AG10803 (cell line): ENCODE measurements around the gene CMTM8.

Experiments
- DNase-seq: peaks from one replicate; pipeline ENCODE4 v3.0.0; 2010; ENCODE audit warnings: low read depth
- H3K4me3 ChIP-seq: 2 replicates; pipeline ENCODE4 v1.5.1; 2011; ENCODE audit warnings: mild to moderate bottlenecking, low read length, control low read depth
- TF ChIP-seq, protein P1 (sequence below): conservative IDR thresholded peaks from 2 replicates; pipeline ENCODE4 v1.5.1; 2011; ENCODE audit warnings: mild to moderate bottlenecking, low read length, control low read depth, inconsistent platforms

Gene CMTM8

GRCh38 chr3:32284443-32285212 lies 46.1 kb downstream of the CMTM8 start:
- TF ChIP-seq, protein P1, sequence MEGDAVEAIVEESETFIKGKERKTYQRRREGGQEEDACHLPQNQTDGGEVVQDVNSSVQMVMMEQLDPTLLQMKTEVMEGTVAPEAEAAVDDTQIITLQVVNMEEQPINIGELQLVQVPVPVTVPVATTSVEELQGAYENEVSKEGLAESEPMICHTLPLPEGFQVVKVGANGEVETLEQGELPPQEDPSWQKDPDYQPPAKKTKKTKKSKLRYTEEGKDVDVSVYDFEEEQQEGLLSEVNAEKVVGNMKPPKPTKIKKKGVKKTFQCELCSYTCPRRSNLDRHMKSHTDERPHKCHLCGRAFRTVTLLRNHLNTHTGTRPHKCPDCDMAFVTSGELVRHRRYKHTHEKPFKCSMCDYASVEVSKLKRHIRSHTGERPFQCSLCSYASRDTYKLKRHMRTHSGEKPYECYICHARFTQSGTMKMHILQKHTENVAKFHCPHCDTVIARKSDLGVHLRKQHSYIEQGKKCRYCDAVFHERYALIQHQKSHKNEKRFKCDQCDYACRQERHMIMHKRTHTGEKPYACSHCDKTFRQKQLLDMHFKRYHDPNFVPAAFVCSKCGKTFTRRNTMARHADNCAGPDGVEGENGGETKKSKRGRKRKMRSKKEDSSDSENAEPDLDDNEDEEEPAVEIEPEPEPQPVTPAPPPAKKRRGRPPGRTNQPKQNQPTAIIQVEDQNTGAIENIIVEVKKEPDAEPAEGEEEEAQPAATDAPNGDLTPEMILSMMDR, result no peak
- no peak overlapping the region for H3K4me3 ChIP-seq
- DNase-seq, result no peak

DNA sequence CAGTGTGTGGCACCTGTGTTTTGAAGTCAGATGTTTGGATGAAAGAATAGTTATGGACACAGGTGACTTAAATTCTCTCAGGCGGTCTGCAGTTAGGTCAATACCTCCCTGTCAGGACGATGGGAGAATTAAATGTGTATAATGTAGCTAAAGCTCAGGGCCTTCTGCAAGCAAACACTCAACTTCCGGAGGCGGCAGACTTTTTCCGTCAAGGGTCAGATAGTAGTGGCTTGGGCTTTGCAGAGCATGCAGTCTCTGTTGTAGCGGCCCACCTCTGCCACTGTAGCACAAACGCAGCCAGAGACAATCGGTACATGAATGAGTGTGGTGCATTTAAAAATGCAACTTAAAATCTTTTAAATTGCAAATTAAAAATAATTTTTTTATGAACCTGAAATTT lies 47.4 kb downstream of the CMTM8 start:
- no peak for DNase-seq
- no peak overlapping the region for H3K4me3 ChIP-seq
- TF ChIP-seq, protein P1, result no peak

GRCh38 chr3:32288819-32289218 lies 50.3 kb downstream of the CMTM8 start:
- no peak for DNase-seq
- H3K4me3 ChIP-seq, result no peak overlapping the region
- TF ChIP-seq, protein P1, result no peak

DNA sequence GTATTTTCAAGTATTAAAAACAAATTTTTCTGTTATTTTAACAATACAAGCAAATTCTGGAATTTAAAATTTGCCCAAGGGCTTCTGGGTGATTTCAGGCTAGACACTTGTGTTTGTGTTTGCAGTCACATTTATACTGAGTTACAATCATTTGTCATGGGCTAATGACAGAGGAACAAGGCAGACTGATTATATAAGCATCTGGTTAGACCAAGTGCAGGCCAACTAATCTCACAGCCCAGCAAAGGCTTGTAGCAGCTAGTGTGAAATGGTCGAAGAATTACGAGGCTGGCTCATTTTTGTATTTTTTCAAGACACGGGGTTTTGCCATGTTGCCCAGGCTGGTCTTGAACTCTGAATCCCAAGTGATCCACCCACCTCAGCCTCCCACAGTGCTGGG lies 52.1 kb downstream of the CMTM8 start:
- DNase-seq, result no peak
- H3K4me3 ChIP-seq, result no peak overlapping the region
- TF ChIP-seq, protein P1, result no peak

- no peak overlapping the region for H3K4me3 ChIP-seq
- DNase-seq, result no peak
- TF ChIP-seq, protein P1, result no peak
Measured at GRCh38 chr3:32292085-32292796, 53.8 kb downstream of the CMTM8 start.

DNA sequence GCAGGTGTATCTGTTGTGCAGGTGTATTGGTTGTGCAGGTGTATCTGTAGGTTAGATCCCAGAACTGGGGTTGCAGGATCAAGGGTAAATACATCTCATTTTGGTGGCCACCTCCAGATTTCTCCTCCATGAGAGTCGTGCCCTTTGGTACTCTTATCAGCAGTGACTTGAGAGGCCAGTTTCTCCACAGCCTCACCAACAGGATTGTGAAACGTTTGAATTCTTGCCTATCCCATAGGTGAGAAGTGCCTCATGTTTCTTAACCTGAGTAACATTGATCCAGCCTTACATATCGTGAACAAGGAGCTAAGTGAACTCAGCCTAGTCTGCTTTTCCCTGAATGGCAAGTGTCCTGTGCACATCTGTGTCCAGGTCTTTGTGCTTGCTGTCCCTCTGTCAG lies 55.4 kb downstream of the CMTM8 start:
- DNase-seq, result no peak
- no peak overlapping the region for H3K4me3 ChIP-seq
- TF ChIP-seq, protein P1, result no peak
